Omental fat pad (tissue), 4 donors: ENCODE results near the gene CAPN8. TPM values are rescaled to one million over a fixed set of nuclear protein-coding genes. Genes with fewer than 3 reads are reported as not detected.

Experiments used
- ATAC-seq: fragments of 150-250 bp; one replicate; pipeline ENCODE4 v1.9.1; 2016; ENCODE audit warnings: mild to moderate bottlenecking, moderate library complexity; ENCODE audit not compliant: low FRiP score
- DNase-seq: peaks from one replicate; pipeline ENCODE4 v3.0.0-alpha.2; 2019; ENCODE audit warnings: low spot score
- CTCF ChIP-seq, 3 donors: fragments of 450-650 bp; IDR thresholded peaks; one replicate each; pipeline ENCODE4 v1.5.1; 2016 to 2017; ENCODE audit warnings: antibody characterized with exemption in 3 of 3, mild to moderate bottlenecking in 3 of 3, moderate library complexity in 2 of 3
- total RNA-seq, 4 donors: library from RNA; depleted of rRNA; stranded (reverse); fragments of >200 nt; gene quantifications; one replicate each; pipeline ENCODE4 v1.1.0, GENCODE V29; 2016

The CAPN8 gene
- total RNA-seq, 4 donors from 2014 or later = not detected

- TF ChIP-seq CTCF (IDR thresholded peaks at IDR 0.05) = no peak
- DNase-seq (no peak), ATAC-seq (no peak)
These were observed 108.4 kb downstream of the CAPN8 start for GRCh38 chr1:223557130-223557475.

GRCh38 chr1:223556414-223557129 lies 108.9 kb downstream of the CAPN8 start:
- ATAC-seq (no peak), DNase-seq (no peak)
- TF ChIP-seq CTCF (IDR thresholded peaks at IDR 0.05) = no peak

- ATAC-seq (no peak), DNase-seq (no peak)
- no peak for TF ChIP-seq CTCF (IDR thresholded peaks at IDR 0.05)
These were observed 111.5 kb downstream of the CAPN8 start for GRCh38 chr1:223553957-223554356.

GRCh38 chr1:223551610-223552009 lies 113.9 kb downstream of the CAPN8 start:
- no peak for DNase-seq
- TF ChIP-seq CTCF (IDR thresholded peaks at IDR 0.05) = no peak
- ATAC-seq = no peak

GRCh38 chr1:223549740-223550139 lies 115.8 kb downstream of the CAPN8 start:
- no peak for ATAC-seq
- DNase-seq = no peak
- no peak for TF ChIP-seq CTCF (IDR thresholded peaks at IDR 0.05)

GRCh38 chr1:223547316-223548114 lies 118.0 kb downstream of the CAPN8 start:
- DNase-seq (no peak), ATAC-seq (no peak)
- TF ChIP-seq CTCF (IDR thresholded peaks at IDR 0.05) = no peak

GRCh38 chr1:223545343-223545742 lies 120.2 kb downstream of the CAPN8 start:
- TF ChIP-seq CTCF (IDR thresholded peaks at IDR 0.05) = no peak
- no peak for ATAC-seq
- no peak for DNase-seq
